Thyroid gland (tissue), 4 donors: ENCODE measurements around the gene TSPAN1. TPM values are rescaled to one million over a fixed set of nuclear protein-coding genes. Genes with fewer than 3 reads are reported as not detected.

Source experiments
- DNase-seq, 2 donors: peaks; one replicate each; pipeline ENCODE4 v3.0.0-alpha.2; 2019
- H3K27ac ChIP-seq, 3 donors: fragments of 200-600 bp; sonication (generic); 1 replicate in 2 of 3; 2 replicates in 1 of 3; pipeline ENCODE4 v1.5.1; 2016 to 2019; ENCODE audit warnings: mild to moderate bottlenecking in 1 of 3, moderate library complexity in 1 of 3
- H3K27me3 ChIP-seq: fragments of 200-600 bp; sonication (generic); one replicate; pipeline ENCODE4 v1.5.1; 2019
- H3K36me3 ChIP-seq, 2 donors: fragments of 200-600 bp; sonication (generic); one replicate each; pipeline ENCODE4 v1.5.1; 2016 to 2019
- H3K4me1 ChIP-seq, 2 donors: fragments of 200-600 bp; sonication (generic); one replicate each; pipeline ENCODE4 v1.5.1; 2017 to 2019
- H3K4me3 ChIP-seq, 3 donors: fragments of 200-600 bp; sonication (generic); replicated peaks in 1 of 3; 1 replicate in 2 of 3; 2 replicates in 1 of 3; pipeline ENCODE4 v1.5.1; 2016; ENCODE audit warnings: mild to moderate bottlenecking in 1 of 3
- H3K9me3 ChIP-seq: fragments of 200-600 bp; sonication (generic); one replicate; pipeline ENCODE4 v1.5.1; 2017
- POLR2A ChIP-seq, 2 donors: fragments of 450-650 bp; IDR thresholded peaks; one replicate each; pipeline ENCODE4 v1.6.1; 2017; ENCODE audit warnings: antibody characterized with exemption in 2 of 2, mild to moderate bottlenecking in 2 of 2, moderate library complexity in 1 of 2
- WGBS, 2 donors: methylation state at CpG; one replicate each; pipeline ENCODE4 v1.1.5; 2017; 5-methylcytosine and 5-hydroxymethylcytosine counted together
- intact Hi-C: fragments of 100-400 bp; cut with DNase I; formaldehyde crosslinking; loops from one replicate; pipeline ENCODE4 v1.15.1; 2023
- total RNA-seq, 4 donors: library from RNA; depleted of rRNA; stranded (reverse); fragments of >200 nt; gene quantifications; one replicate each; pipeline ENCODE4 v1.2.3, GENCODE V29; 2016
- TF ChIP-seq, protein P1 (sequence below), 6 experiments: fragments of 200-600 bp in 3 of 6; fragments of 450-650 bp in 3 of 6; sonication (generic) in 3 of 6; IDR thresholded peaks; one replicate each; pipeline ENCODE4 v1.5.1; 2016 to 2019; ENCODE audit warnings: antibody characterized with exemption in 6 of 6, mild to moderate bottlenecking in 2 of 6, inconsistent platforms in 1 of 6, moderate library complexity in 1 of 6

Gene TSPAN1
- total RNA-seq, 4 donors from 2014 or later, result 61.2 to 154 (median 105) TPM

DNA sequence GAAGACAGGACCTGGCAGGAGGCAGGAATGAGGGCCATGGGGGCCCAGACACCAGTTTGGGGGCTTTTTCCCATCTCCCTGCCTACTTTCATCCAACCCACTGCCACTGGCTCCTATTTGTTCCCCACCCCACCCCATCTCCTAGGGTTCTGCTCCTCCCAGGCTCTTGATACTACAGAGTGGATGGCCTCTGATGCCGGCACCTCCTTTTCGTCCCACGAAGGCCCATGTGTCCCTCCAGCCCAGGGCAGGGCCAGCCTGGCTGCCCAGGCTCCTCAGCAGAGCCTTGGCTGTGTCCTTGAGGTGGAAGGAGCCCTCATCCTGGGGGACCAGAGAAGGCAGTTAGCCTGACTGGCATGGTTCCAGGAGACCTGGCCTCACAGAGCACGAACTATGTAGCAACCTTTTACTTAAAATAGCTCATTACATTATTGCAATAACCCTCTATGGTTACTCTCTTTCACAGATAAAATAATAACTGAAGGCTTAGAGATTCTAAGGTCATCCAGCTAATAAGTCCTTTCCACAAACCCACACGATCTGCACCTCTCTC, 19.8 kb downstream of the TSPAN1 start:
- Histone ChIP-seq H3K27ac (peak overlapping the region; percentile 11 to 45 (median 11)), H3K4me1 (peaks cover 51 to 76% of the 10 kb centered on the region in 2 donors), H3K36me3 (peaks cover under 1 to 14% of the 10 kb centered on the region in 2 donors), H3K4me3 (no peak overlapping the region), H3K9me3 (no peaks in the 10 kb centered on the region), H3K27me3 (no peaks in the 10 kb centered on the region)
- intact Hi-C loops, result no loop called here
- peak; percentile 63 to 67 for DNase-seq
- TF ChIP-seq POLR2A (IDR thresholded peaks at IDR 0.05), result no peak
- TF ChIP-seq, protein P1, sequence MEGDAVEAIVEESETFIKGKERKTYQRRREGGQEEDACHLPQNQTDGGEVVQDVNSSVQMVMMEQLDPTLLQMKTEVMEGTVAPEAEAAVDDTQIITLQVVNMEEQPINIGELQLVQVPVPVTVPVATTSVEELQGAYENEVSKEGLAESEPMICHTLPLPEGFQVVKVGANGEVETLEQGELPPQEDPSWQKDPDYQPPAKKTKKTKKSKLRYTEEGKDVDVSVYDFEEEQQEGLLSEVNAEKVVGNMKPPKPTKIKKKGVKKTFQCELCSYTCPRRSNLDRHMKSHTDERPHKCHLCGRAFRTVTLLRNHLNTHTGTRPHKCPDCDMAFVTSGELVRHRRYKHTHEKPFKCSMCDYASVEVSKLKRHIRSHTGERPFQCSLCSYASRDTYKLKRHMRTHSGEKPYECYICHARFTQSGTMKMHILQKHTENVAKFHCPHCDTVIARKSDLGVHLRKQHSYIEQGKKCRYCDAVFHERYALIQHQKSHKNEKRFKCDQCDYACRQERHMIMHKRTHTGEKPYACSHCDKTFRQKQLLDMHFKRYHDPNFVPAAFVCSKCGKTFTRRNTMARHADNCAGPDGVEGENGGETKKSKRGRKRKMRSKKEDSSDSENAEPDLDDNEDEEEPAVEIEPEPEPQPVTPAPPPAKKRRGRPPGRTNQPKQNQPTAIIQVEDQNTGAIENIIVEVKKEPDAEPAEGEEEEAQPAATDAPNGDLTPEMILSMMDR (IDR thresholded peaks at IDR 0.05), result no peak
- WGBS, 2 donors, result 64 to 75% methylated on average over 5 of the region's 5 CpGs

DNA sequence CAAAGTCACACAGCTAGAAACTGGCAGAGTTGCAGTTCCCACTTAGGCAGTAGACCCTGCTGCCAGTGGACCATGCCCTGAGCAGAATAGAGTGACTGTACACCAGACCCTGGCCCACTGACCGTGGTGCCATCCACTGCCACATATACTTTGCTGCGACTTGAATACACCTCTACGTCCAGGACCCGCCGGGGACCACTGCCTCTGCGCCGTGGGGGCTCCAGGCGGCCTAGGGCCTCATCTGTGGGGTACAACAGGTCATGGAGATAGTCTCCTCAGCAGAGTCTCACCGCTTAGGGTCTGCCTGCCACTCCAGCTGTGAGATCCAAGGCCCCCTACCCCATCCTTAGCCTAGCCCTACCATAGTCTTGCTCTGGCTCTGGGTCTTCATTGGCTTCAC, 21.7 kb downstream of the TSPAN1 start:
- TF ChIP-seq POLR2A (IDR thresholded peaks at IDR 0.05), result no peak
- TF ChIP-seq, protein P1 (IDR thresholded peaks at IDR 0.05), result no peak
- intact Hi-C loops, result no loop called here
- peaks cover 0 to 14% of the 10 kb centered on the region in 2 donors for H3K36me3 ChIP-seq
- H3K4me3 ChIP-seq, result no peak overlapping the region
- no peaks in the 10 kb centered on the region for H3K27me3 ChIP-seq
- no peaks in the 10 kb centered on the region for H3K9me3 ChIP-seq
- H3K4me1 ChIP-seq, result peaks cover 34 to 59% of the 10 kb centered on the region in 2 donors
- no peak for DNase-seq
- 95 to 100% methylated on average over 1 to 9 of the region's 9 CpGs for WGBS, 2 donors
- peak overlapping the region in 2 of 3 donors; percentile 25 to 52 for H3K27ac ChIP-seq

DNA sequence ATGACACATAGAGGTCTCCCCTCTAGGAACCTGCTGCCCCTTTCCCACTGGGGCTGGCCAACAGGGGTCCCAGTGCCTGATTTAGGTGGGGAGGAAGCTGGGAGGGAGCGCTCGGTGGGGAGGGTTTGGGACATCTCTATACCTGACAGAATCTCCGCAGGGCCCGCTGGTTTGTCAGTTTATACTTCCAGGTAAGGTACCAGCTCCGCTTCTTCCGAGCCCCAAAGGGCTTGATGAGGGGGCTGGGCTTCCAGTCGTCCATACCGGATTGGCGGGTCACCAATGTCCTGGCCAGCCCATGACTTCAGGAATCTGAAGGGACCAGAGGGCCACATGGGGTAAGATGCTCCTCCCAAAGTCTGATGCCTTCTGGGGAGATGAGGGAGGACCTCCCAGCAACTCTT, 22.7 kb downstream of the TSPAN1 start:
- intact Hi-C loops, result no loop called here
- Histone ChIP-seq H3K4me3 (peak overlapping the region; percentile 26 to 88 (median 58)), H3K36me3 (peaks cover 0 to 10% of the 10 kb centered on the region in 2 donors), H3K9me3 (no peaks in the 10 kb centered on the region), H3K4me1 (peaks cover 32 to 54% of the 10 kb centered on the region in 2 donors), H3K27ac (peak overlapping the region; percentile 33 to 52 (median 44)), H3K27me3 (no peaks in the 10 kb centered on the region)
- TF ChIP-seq, protein P1 (IDR thresholded peaks at IDR 0.05), result no peak
- TF ChIP-seq POLR2A (IDR thresholded peaks at IDR 0.05), result no peak
- 62 to 73% methylated on average over 7 to 9 of the region's 9 CpGs for WGBS, 2 donors
- no peak for DNase-seq

DNA sequence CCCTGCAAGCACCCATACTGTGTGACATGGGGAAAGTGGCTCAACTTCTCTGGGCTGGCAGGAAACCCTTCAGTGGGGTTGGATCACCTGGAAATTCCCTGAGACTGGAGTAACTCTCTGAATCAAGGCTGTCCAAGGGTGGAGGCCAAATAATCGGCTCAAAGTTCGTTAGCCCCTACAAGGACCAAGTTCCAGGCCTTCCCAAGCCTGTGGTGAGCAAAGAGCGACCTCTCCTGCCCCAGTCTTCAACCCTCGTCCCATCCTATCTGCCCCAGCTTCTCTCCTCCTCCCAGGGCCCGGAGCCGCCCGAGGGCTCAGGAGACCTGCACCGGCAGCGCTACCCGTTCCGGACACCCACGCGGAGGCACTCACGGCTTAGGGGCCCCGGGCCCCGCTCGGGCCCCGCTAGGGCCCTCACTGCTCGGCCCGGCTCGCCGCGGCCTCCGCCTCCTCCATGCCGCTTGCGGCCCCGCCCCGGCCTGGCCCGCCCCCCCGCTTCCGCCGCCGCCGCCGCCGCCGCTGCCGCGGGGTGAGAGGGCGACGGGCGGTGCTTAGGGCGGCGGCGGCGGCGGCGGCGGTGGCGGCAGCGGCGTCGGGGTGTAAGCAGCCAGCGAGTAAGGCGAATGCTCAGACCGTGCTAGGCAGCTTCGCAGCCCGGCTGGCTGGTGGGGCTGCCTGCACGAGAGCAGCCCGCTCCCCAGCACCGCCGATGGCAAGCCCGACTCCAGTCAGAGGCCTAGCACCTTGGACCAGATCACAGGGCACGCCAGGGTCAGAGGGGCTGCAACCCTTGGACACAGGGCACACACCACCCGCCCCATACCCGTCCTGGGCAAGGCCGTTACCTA, 23.3 kb downstream of the TSPAN1 start, which contains the start of gene POMGNT1:
Gene POMGNT1, minus strand, starts transcription at position 471 of the 848 bp plus-strand sequence. CDS start 613 bp downstream, outside the sequence.
- H3K4me3 ChIP-seq, result peak within 1 kb of the TSS; percentile 26 to 88 (median 58)
- no peaks in the 10 kb centered on the region for H3K9me3 ChIP-seq
- 2% methylated on average over 6 to 15 of the region's 67 CpGs for WGBS, 2 donors
- H3K27ac ChIP-seq, result peak within 1 kb of the TSS; percentile 68 to 85 (median 77)
- TF ChIP-seq, protein P1 (IDR thresholded peaks at IDR 0.05), result peak in 2 of 6 experiments; percentile 4 to 15
- TF ChIP-seq POLR2A (IDR thresholded peaks at IDR 0.05), result peak; percentile 40 to 74
- intact Hi-C loops, result no loop called here
- no peaks in the 10 kb centered on the region for H3K27me3 ChIP-seq
- peak; percentile 70 to 72 for DNase-seq
- H3K36me3 ChIP-seq, result peaks cover 0 to 4% of the 10 kb centered on the region in 2 donors
- H3K4me1 ChIP-seq, result peaks cover 32 to 49% of the 10 kb centered on the region in 2 donors
